ENCODE results near the gene TSSK6. TPM values are rescaled to one million over a fixed set of nuclear protein-coding genes. Genes with fewer than 3 reads are reported as not detected.
A peak's percentile ranks its signal among the peaks of the same experiment; 100 is the strongest.

The TSSK6 gene
- total and polyA plus RNA-seq, 4 donors = 0.50 to 1.3 (median 1.0) TPM

DNA sequence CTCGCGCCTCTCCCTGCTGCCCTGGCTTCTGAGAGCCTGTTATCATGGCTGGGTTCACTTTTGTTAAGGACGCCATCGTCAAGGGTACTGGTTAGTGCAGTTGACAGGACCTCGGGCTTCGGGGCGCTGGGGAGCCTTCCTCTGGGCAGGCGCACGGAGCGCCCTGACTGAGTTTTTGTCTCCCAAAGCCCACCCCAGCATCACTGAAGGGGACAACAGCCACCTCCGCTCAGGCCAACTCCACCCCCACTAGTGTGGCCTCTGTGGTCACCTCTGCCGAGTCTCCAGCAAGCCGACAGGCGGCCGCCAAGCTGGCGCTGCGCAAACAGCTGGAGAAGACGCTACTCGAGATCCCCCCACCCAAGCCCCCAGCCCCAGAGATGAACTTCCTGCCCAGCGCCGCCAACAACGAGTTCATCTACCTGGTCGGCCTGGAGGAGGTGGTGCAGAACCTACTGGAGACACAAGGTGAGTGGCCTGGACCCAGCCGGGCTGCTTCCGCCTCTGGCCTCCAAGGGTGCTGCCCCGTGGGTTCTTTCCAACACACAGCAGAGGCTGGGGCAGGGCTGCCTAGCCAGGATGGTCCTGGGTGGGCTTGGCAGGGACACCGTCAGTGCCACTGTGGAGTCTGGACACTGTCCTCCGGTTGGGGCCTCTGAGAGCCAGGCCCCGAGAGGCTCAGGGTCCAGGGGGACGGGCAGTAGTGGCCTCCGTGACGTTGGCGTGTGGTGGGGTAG is 16.9 kb downstream of the TSSK6 start:
- no peaks in the 10 kb centered on the region for H3K27me3 ChIP-seq (ENCODE audit: control insufficient read depth in 1 of 2, insufficient read depth in 2 of 2, low read length in 1 of 2)
- intact Hi-C loops (cut with DNase I) = no loop called here
- H3K4me1 ChIP-seq (ENCODE audit: control insufficient read depth in 1 of 2, insufficient read depth in 2 of 2, low read length in 2 of 2) = no peaks in the 10 kb centered on the region
- H3K4me3 ChIP-seq (ENCODE audit: low read length in 2 of 2) = no peak overlapping the region
- H3K36me3 ChIP-seq (ENCODE audit: control insufficient read depth in 1 of 2, insufficient read depth in 2 of 2, low read length in 1 of 2) = peaks cover 0 to 10% of the 10 kb centered on the region in 2 donors
- no peaks in the 10 kb centered on the region for H3K9me3 ChIP-seq (ENCODE audit: control insufficient read depth, low read length)
- WGBS, 2 donors = 92 to 93% methylated on average over 33 of the region's 33 CpGs
- ATAC-seq (ENCODE audit: low FRiP score) = no peak
- H3K27ac ChIP-seq (ENCODE audit: low read depth in 1 of 2, low read length in 2 of 2) = no peak overlapping the region
- peak in 1 of 2 donors; percentile 73 for DNase-seq

DNA sequence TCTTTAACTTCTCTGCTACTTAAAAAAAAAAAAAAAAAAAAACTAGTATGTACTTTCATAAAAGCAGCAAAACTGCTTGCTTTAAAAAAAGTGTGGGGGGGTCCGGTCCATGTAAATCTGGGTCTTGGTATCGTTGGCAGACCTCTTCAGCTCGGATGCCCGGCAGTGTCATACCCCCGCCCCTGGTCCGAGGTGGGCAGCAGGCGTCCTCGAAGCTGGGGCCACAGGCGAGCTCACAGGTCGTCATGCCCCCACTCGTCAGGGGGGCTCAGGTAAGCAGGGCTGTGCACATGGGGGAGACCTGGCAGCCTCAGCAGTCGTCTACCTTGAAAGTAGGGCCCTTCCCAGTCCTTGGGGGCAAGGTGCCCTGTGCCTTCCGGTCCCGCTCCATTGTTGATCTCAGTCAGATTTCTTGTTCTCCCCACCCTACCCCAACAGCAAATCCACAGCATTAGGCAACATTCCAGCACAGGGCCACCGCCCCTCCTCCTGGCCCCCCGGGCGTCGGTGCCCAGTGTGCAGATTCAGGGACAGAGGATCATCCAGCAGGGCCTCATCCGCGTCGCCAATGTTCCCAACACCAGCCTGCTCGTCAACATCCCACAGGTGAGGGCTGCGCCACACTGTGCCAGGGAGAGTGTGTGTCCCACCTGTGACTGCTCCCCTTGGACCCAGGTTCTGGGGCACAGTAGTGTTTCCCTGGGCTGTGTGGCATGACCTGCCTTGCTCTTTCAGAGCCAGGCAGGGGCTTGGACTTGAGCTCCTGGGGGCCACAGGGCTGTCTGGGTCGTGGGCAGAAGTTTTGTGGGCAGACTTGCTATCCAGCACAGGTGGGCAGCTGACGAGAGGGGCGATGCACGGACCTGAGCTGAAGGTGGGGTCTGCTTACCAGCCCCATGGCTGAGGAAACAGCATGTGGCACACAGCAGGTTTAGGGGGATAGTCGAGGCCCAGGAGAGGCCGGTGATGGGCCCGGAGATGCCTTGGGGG is 19.4 kb downstream of the TSSK6 start:
- ATAC-seq (ENCODE audit: low FRiP score) = no peak
- WGBS, 2 donors = 91% methylated on average over 30 of the region's 30 CpGs
- peaks cover 0 to 5% of the 10 kb centered on the region in 2 donors for H3K36me3 ChIP-seq (ENCODE audit: control insufficient read depth in 1 of 2, insufficient read depth in 2 of 2, low read length in 1 of 2)
- intact Hi-C loops (cut with DNase I) = no loop called here
- no peaks in the 10 kb centered on the region for H3K27me3 ChIP-seq (ENCODE audit: control insufficient read depth in 1 of 2, insufficient read depth in 2 of 2, low read length in 1 of 2)
- no peak overlapping the region for H3K27ac ChIP-seq (ENCODE audit: low read depth in 1 of 2, low read length in 2 of 2)
- H3K4me3 ChIP-seq (ENCODE audit: low read length in 2 of 2) = no peak overlapping the region
- H3K9me3 ChIP-seq (ENCODE audit: control insufficient read depth, low read length) = no peaks in the 10 kb centered on the region
- no peak for DNase-seq
- H3K4me1 ChIP-seq (ENCODE audit: control insufficient read depth in 1 of 2, insufficient read depth in 2 of 2, low read length in 2 of 2) = no peaks in the 10 kb centered on the region

DNA sequence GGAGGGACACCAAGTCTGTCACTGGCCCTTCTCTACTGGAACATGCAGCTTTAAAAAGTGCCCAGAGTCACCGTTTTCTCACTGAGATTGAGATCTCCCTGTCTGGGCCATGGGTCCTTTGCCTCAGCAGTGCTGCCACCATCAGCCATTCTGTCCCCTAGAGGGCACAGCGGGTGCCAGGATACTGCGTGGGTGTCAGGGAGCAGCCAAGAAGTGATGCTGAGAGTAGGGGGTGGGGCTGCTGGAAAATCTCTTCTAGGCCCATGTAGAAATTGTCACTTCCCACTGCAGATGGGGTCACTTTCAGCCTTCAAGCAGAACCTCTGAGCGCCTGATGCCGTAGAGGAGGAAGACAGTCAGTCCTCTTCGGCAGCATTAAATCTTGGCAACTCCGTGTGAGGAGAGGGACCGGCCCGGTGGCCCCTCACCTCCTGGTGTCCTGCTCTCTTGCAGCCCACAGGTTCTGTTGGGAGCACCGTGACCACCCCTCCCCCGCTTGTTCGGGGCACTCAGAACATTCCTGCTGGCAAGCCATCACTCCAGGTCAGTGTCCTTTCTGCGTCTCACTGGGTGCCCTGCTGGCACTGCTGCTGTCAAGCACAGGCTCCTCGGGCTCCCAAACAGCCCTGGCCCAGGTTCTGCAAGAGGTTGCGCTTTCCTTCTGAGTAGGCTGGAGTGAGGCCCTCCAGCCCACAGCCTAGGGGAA is 21.4 kb downstream of the TSSK6 start:
- no peaks in the 10 kb centered on the region for H3K9me3 ChIP-seq (ENCODE audit: control insufficient read depth, low read length)
- H3K4me1 ChIP-seq (ENCODE audit: control insufficient read depth in 1 of 2, insufficient read depth in 2 of 2, low read length in 2 of 2) = no peaks in the 10 kb centered on the region
- 66 to 69% methylated on average over 15 of the region's 15 CpGs for WGBS, 2 donors
- intact Hi-C loops (cut with DNase I) = no loop called here
- H3K36me3 ChIP-seq (ENCODE audit: control insufficient read depth in 1 of 2, insufficient read depth in 2 of 2, low read length in 1 of 2) = peaks cover 0 to 3% of the 10 kb centered on the region in 2 donors
- no peaks in the 10 kb centered on the region for H3K27me3 ChIP-seq (ENCODE audit: control insufficient read depth in 1 of 2, insufficient read depth in 2 of 2, low read length in 1 of 2)
- H3K4me3 ChIP-seq (ENCODE audit: low read length in 2 of 2) = no peak overlapping the region
- H3K27ac ChIP-seq (ENCODE audit: low read depth in 1 of 2, low read length in 2 of 2) = no peak overlapping the region
- ATAC-seq (ENCODE audit: low FRiP score) = no peak
- DNase-seq = no peak

DNA sequence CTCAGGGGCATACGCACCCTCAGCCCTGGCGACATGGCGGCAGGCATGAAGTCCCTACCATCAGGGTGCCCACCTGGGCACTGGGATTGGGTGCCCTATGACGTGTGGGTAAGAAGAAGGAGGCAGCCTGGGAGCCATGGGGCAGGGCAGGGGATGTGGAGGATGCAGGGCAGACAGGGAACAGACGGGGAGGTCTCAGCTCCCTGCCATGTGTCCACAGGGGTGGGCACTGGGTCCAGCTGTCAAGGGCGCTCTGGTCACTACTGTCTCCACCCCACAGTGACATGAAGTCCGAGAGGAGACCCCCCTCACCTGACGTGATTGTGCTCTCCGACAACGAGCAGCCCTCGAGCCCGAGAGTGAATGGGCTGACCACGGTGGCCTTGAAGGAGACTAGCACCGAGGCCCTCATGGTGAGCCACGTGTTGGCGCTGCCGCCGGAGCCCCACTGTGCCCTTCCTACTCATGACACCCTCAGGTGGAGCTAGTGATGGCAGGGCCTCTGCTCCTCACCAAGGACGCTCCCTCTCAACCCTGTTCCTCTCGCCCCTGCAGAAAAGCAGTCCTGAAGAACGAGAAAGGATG is 23.2 kb downstream of the TSSK6 start:
- Histone ChIP-seq H3K4me3 (ENCODE audit: low read length in 2 of 2) (no peak overlapping the region), H3K4me1 (ENCODE audit: control insufficient read depth in 1 of 2, insufficient read depth in 2 of 2, low read length in 2 of 2) (no peaks in the 10 kb centered on the region), H3K9me3 (ENCODE audit: control insufficient read depth, low read length) (no peaks in the 10 kb centered on the region), H3K27me3 (ENCODE audit: control insufficient read depth in 1 of 2, insufficient read depth in 2 of 2, low read length in 1 of 2) (no peaks in the 10 kb centered on the region), H3K27ac (ENCODE audit: low read depth in 1 of 2, low read length in 2 of 2) (no peak overlapping the region), H3K36me3 (ENCODE audit: control insufficient read depth in 1 of 2, insufficient read depth in 2 of 2, low read length in 1 of 2) (no peaks in the 10 kb centered on the region)
- DNase-seq (no peak), ATAC-seq (ENCODE audit: low FRiP score) (no peak)
- intact Hi-C loops (cut with DNase I) = no loop called here
- 86 to 87% methylated on average over 21 of the region's 21 CpGs for WGBS, 2 donors

DNA sequence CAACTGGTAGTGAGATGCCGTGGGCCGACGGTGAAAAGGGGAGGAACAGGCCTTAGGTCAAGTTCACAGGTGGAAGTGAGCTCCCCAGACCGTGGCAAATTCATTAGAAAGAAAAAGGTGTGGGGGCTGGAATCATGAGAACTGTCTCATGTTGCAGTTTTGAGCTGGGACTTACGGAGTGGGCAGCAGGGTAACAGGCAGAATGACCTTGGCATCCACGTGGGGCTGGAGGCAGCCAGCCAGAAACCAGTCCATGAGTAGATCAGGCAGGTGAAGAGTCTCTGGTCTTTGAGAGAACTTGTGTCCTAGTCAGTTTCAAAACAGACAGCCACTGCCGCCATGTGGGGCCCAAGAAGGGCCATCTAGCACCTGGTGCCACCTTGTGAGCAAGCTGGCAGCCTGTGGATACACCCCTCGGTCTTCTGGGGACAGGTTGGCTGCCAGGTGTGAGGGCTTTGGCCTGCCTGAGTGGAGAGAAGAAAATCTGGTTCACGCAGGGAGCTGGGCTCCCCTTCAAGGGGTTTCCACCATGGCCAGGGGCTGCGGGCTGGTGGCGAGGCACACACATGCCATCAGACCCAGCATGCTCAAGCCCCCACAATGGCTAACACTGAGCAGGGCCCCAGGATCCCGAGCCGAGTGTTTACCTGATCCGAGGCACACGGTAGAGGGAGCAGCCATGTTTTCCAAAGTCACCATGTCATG is 23.9 kb downstream of the TSSK6 start:
- DNase-seq = no peak
- Histone ChIP-seq H3K4me1 (ENCODE audit: control insufficient read depth in 1 of 2, insufficient read depth in 2 of 2, low read length in 2 of 2) (no peaks in the 10 kb centered on the region), H3K4me3 (ENCODE audit: low read length in 2 of 2) (no peak overlapping the region), H3K9me3 (ENCODE audit: control insufficient read depth, low read length) (no peaks in the 10 kb centered on the region), H3K27me3 (ENCODE audit: control insufficient read depth in 1 of 2, insufficient read depth in 2 of 2, low read length in 1 of 2) (no peaks in the 10 kb centered on the region), H3K36me3 (ENCODE audit: control insufficient read depth in 1 of 2, insufficient read depth in 2 of 2, low read length in 1 of 2) (no peaks in the 10 kb centered on the region), H3K27ac (ENCODE audit: low read depth in 1 of 2, low read length in 2 of 2) (no peak overlapping the region)
- 83% methylated on average over 15 of the region's 15 CpGs for WGBS, 2 donors
- no peak for ATAC-seq (ENCODE audit: low FRiP score)
- intact Hi-C loops (cut with DNase I) = loop anchor here in 1 of 2 donors (2.0 kb wide), 1 partner anchor 123 kb away; no protein-coding TSS in a partner anchor

DNA sequence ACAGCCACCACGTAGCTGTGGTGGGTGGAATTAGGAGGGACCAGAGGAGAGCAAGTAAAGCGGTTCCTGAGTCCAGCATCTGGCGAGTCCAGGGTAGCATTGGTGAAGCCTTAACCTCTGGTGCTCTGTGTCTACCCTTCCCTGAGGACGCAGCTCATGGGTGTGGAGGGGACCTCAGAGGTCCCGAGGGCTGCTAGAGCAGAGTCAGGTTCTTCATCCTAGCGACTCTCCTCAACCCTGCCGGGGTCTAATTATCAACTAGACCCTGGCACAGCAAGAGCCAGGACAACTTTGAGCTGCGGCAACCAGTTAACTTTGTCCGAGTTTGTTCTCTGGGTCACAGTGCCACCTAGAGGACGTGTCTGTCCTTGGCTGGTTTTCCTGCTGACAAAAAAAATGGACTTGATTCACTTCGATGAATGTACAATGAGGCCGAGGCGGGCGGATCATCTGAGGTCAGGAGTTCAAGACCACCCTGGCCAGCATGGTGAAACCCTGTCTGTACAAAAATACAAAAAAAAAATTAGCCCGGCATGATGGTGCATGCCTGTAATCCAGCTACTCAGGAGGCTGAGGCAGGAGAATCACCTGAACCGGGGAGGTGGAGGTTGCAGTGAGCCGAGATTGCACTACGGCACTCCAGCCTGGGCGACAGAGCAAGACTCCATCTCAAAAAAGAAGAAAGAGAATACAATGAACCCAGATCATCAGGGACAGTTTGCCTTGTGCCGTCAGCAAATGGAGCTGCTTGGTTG is 25.0 kb downstream of the TSSK6 start:
- intact Hi-C loops (cut with DNase I) = loop anchor here in 1 of 2 donors (2.0 kb wide), 1 partner anchor 122 kb away; no protein-coding TSS in a partner anchor
- Histone ChIP-seq H3K27ac (ENCODE audit: low read depth in 1 of 2, low read length in 2 of 2) (peak overlapping the region; percentile 86 to 93), H3K9me3 (ENCODE audit: control insufficient read depth, low read length) (no peaks in the 10 kb centered on the region), H3K27me3 (ENCODE audit: control insufficient read depth in 1 of 2, insufficient read depth in 2 of 2, low read length in 1 of 2) (no peaks in the 10 kb centered on the region), H3K4me3 (ENCODE audit: low read length in 2 of 2) (no peak overlapping the region), H3K4me1 (ENCODE audit: control insufficient read depth in 1 of 2, insufficient read depth in 2 of 2, low read length in 2 of 2) (no peaks in the 10 kb centered on the region), H3K36me3 (ENCODE audit: control insufficient read depth in 1 of 2, insufficient read depth in 2 of 2, low read length in 1 of 2) (no peaks in the 10 kb centered on the region)
- ATAC-seq (ENCODE audit: low FRiP score) (peak; percentile 74), DNase-seq (peak; percentile 85 to 87)
- 20 to 21% methylated on average over 20 of the region's 20 CpGs for WGBS, 2 donors

DNA sequence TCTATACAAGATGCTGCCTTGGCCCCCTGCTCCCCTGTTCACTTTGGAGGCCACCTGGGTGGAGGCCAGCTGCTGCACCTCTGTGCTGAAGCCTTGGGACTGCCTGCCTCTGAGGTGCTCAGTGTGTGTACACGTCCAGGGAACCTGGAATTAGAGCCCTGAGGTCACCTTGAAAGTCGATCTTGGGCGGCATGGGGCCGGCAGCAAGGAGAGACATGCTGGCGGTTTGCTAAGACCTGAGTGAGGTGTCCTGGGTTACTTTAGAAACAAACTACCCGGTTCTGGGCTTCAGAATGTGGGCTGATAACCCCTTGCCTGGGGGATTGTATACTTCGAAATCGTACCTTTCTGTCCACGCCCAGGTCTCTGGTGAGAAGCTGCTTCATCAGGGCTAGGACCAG is 25.5 kb downstream of the TSSK6 start:
- no peaks in the 10 kb centered on the region for H3K4me1 ChIP-seq (ENCODE audit: control insufficient read depth in 1 of 2, insufficient read depth in 2 of 2, low read length in 2 of 2)
- no peak overlapping the region for H3K4me3 ChIP-seq (ENCODE audit: low read length in 2 of 2)
- no peaks in the 10 kb centered on the region for H3K27me3 ChIP-seq (ENCODE audit: control insufficient read depth in 1 of 2, insufficient read depth in 2 of 2, low read length in 1 of 2)
- WGBS, 2 donors = 56 to 59% methylated on average over 9 of the region's 9 CpGs
- H3K27ac ChIP-seq (ENCODE audit: low read depth in 1 of 2, low read length in 2 of 2) = peak overlapping the region; percentile 86 to 93
- ATAC-seq (ENCODE audit: low FRiP score) = peak; percentile 17
- H3K36me3 ChIP-seq (ENCODE audit: control insufficient read depth in 1 of 2, insufficient read depth in 2 of 2, low read length in 1 of 2) = no peaks in the 10 kb centered on the region
- no peaks in the 10 kb centered on the region for H3K9me3 ChIP-seq (ENCODE audit: control insufficient read depth, low read length)
- DNase-seq = peak in 1 of 2 donors; percentile 73
- intact Hi-C loops (cut with DNase I) = loop anchor here (1.0 to 5.0 kb wide), 3 partner anchors 83 to 125 kb away; partner anchors contain the start of gene GATAD2A (in 1 of the 2)

Data from aorta (tissue), 5 donors.